H1 (cell line): ENCODE results near the gene MAPK4. TPM values are rescaled to one million over a fixed set of nuclear protein-coding genes. Genes with fewer than 3 reads are reported as not detected.

Experiments
- CTCF ChIA-PET: fragments of 300-600 bp; sonication (Branson Sonifier 250); formaldehyde crosslinking; loops from one replicate; lab custom pipeline; 2021; ENCODE audit not compliant: partially characterized antibody; lab: Charles Lee
- POLR2A ChIA-PET: fragments of 300-600 bp; sonication (Branson Sonifier 250); formaldehyde crosslinking; loops from one replicate; lab custom pipeline; 2021; ENCODE audit warnings: inconsistent platforms; ENCODE audit not compliant: partially characterized antibody; lab: Charles Lee
- DNase-seq, 2 experiments: peaks; one replicate each; pipeline versions ENCODE4 v3.0.0 to v3.0.0-alpha.2; 2010 to 2022; ENCODE audit warnings: low spot score in 2 of 2, low read depth in 1 of 2, mixed read lengths in 1 of 2
- FAIRE-seq: peaks from 2 replicates; lab custom pipeline; 2011; peaks lifted over from hg19 to GRCh38; lab: Jason Lieb, UNC
- H2AFZ ChIP-seq: 2 replicates; pipeline ENCODE4 v1.8.1; 2012; ENCODE audit warnings: low read length, inconsistent platforms
- H2AK5ac ChIP-seq: 2 replicates; pipeline ENCODE4 v1.6.1; 2013; ENCODE audit warnings: low read depth, low read length
- H2BK120ac ChIP-seq: replicated peaks from 2 replicates; pipeline ENCODE3; 2013; ENCODE audit warnings: low read depth, low read length, inconsistent platforms
- H2BK12ac ChIP-seq: 2 replicates; pipeline ENCODE4 v1.6.1; 2013; ENCODE audit warnings: low read depth, low read length
- H2BK15ac ChIP-seq: 2 replicates; pipeline ENCODE4 v1.6.1; 2013; ENCODE audit warnings: low read length
- H2BK20ac ChIP-seq: 2 replicates; pipeline ENCODE4 v1.6.1; 2013; ENCODE audit warnings: low read length
- H2BK5ac ChIP-seq: 2 replicates; pipeline ENCODE4 v1.6.1; 2013; ENCODE audit warnings: low read depth, low read length
- H3K14ac ChIP-seq: 2 replicates; pipeline ENCODE4 v1.6.1; 2013; ENCODE audit warnings: inconsistent platforms; ENCODE audit not compliant: insufficient read length
- H3K18ac ChIP-seq: 2 replicates; pipeline ENCODE4 v1.6.1; 2013; ENCODE audit warnings: low read length; ENCODE audit errors: extremely low read depth
- H3K23ac ChIP-seq: 2 replicates; pipeline ENCODE4 v1.6.1; 2013; ENCODE audit warnings: inconsistent platforms; ENCODE audit not compliant: insufficient read length
- H3K23me2 ChIP-seq: 2 replicates; pipeline ENCODE4 v1.6.1; 2013; ENCODE audit warnings: low read depth, low read length
- H3K27ac ChIP-seq: 2 replicates; pipeline ENCODE4 v1.6.1; 2011; ENCODE audit warnings: low read depth, low read length, inconsistent platforms
- H3K27me3 ChIP-seq, 4 experiments: replicated peaks in 1 of 4; 1 replicate in 1 of 4; 2 replicates in 3 of 4; pipeline versions ENCODE4 v1.6.1 to v1.8.1; 2011 to 2013; ENCODE audit warnings: low read length in 3 of 4, mild to moderate bottlenecking in 3 of 4, inconsistent platforms in 2 of 4, mixed read lengths in 2 of 4, moderate library complexity in 1 of 4; ENCODE audit not compliant: control insufficient read depth in 3 of 4, insufficient read depth in 3 of 4; ENCODE audit errors: extremely low read depth in 1 of 4
- H3K36me3 ChIP-seq, 4 experiments: 2 replicates each; pipeline versions ENCODE4 v1.6.1 to v1.8.1; 2011 to 2013; ENCODE audit warnings: mild to moderate bottlenecking in 4 of 4, low read length in 3 of 4, moderate library complexity in 2 of 4, control low read depth in 1 of 4, inconsistent platforms in 1 of 4; ENCODE audit not compliant: insufficient read depth in 4 of 4, control insufficient read depth in 2 of 4
- H3K4ac ChIP-seq: replicated peaks from 2 replicates; pipeline ENCODE3; 2013; ENCODE audit warnings: low read length, low read depth, mixed read lengths, inconsistent platforms; ENCODE audit not compliant: insufficient read length
- H3K4me1 ChIP-seq, 4 experiments: replicated peaks in 1 of 4; 1 replicate in 1 of 4; 2 replicates in 3 of 4; pipeline versions ENCODE4 v1.6.1 to v1.8.1; 2011 to 2013; ENCODE audit warnings: low read length in 3 of 4, inconsistent platforms in 2 of 4, mixed read lengths in 1 of 4; ENCODE audit not compliant: insufficient read depth in 4 of 4, control insufficient read depth in 3 of 4
- H3K4me2 ChIP-seq, 2 experiments: 2 replicates each; pipeline versions ENCODE4 v1.6.1 to v1.8.1; 2011 to 2013; ENCODE audit warnings: low read depth in 2 of 2, low read length in 2 of 2, control low read depth in 1 of 2, inconsistent platforms in 1 of 2, mild to moderate bottlenecking in 1 of 2; ENCODE audit not compliant: insufficient read depth in 1 of 2
- H3K4me3 ChIP-seq, 4 experiments: fragments of 200-600, 300-600 bp in 1 of 4; sonication (generic), shearing (Covaris generic), sonication (Bioruptor Twin) in 1 of 4; 2 replicates each; pipeline versions ENCODE4 v1.5.1 to v1.8.1; 2011 to 2016; ENCODE audit warnings: low read length in 4 of 4, low read depth in 3 of 4, control low read depth in 2 of 4, inconsistent platforms in 2 of 4, mild to moderate bottlenecking in 2 of 4, mixed read lengths in 1 of 4, moderate library complexity in 1 of 4; ENCODE audit not compliant: insufficient read depth in 2 of 4; ENCODE audit errors: extremely low read depth in 1 of 4
- H3K56ac ChIP-seq: replicated peaks from 2 replicates; pipeline ENCODE3; 2013; ENCODE audit warnings: low read depth, mild to moderate bottlenecking, mixed read lengths, low read length, inconsistent platforms; ENCODE audit not compliant: insufficient read length
- H3K79me1 ChIP-seq: 2 replicates; pipeline ENCODE4 v1.6.1; 2013; ENCODE audit warnings: low read depth, low read length, control low read depth
- H3K79me2 ChIP-seq, 2 experiments: 2 replicates each; pipeline versions ENCODE4 v1.6.1 to v1.8.1; 2012 to 2013; ENCODE audit warnings: low read length in 2 of 2, mild to moderate bottlenecking in 2 of 2, inconsistent platforms in 1 of 2; ENCODE audit not compliant: insufficient read depth in 2 of 2, control insufficient read depth in 1 of 2
- H3K9ac ChIP-seq, 4 experiments: replicated peaks in 1 of 4; 1 replicate in 1 of 4; 2 replicates in 3 of 4; pipeline versions ENCODE4 v1.6.1 to v1.8.1; 2011 to 2013; ENCODE audit warnings: low read depth in 3 of 4, low read length in 3 of 4, control low read depth in 2 of 4, mild to moderate bottlenecking in 2 of 4, moderate library complexity in 2 of 4, inconsistent platforms in 1 of 4; ENCODE audit errors: extremely low read depth in 1 of 4
- H3K9me3 ChIP-seq, 2 experiments: 2 replicates each; pipeline versions ENCODE4 v1.6.1 to v1.8.1; 2012 to 2013; ENCODE audit warnings: mild to moderate bottlenecking in 2 of 2, moderate library complexity in 2 of 2, control low read depth in 1 of 2, inconsistent platforms in 1 of 2, low read depth in 1 of 2, low read length in 1 of 2, mixed read lengths in 1 of 2; ENCODE audit not compliant: insufficient read depth in 2 of 2
- H4K20me1 ChIP-seq, 2 experiments: replicated peaks in 1 of 2; 2 replicates each; pipeline versions ENCODE3 to v1.8.1; 2011 to 2013; ENCODE audit warnings: inconsistent platforms in 2 of 2, low read length in 2 of 2, mild to moderate bottlenecking in 1 of 2; ENCODE audit not compliant: insufficient read depth in 2 of 2, control insufficient read depth in 1 of 2
- H4K5ac ChIP-seq: 2 replicates; pipeline ENCODE4 v1.6.1; 2013; ENCODE audit warnings: low read length, low read depth, mixed read lengths, inconsistent platforms; ENCODE audit not compliant: insufficient read length
- H4K8ac ChIP-seq: 2 replicates; pipeline ENCODE4 v1.8.0; 2013; ENCODE audit warnings: mild to moderate bottlenecking, moderate library complexity, low read length, inconsistent platforms; ENCODE audit not compliant: insufficient read depth; ENCODE audit errors: extremely low read depth
- H4K91ac ChIP-seq: replicated peaks from 2 replicates; pipeline ENCODE3; 2013; ENCODE audit warnings: low read length, mixed read lengths, inconsistent platforms; ENCODE audit not compliant: insufficient read length
- ATF3 ChIP-seq: IDR thresholded peaks from 2 replicates; pipeline ENCODE4 v1.6.1; 2011; ENCODE audit warnings: low read depth, mild to moderate bottlenecking, low read length; ENCODE audit not compliant: insufficient read depth
- CBX5 ChIP-seq: fragments of 300-800, 300-1000 bp; sonication (generic); IDR thresholded peaks from 2 replicates; pipeline ENCODE4 v1.7.1; 2016; ENCODE audit warnings: antibody characterized with exemption, low read length, low read depth
- CBX8 ChIP-seq: fragments of 300-800, 300-1000 bp; sonication (generic); IDR thresholded peaks from 2 replicates; pipeline ENCODE4 v1.7.1; 2016; ENCODE audit warnings: low read depth, low read length, borderline replicate concordance
- CTCF ChIP-seq, 3 experiments: IDR thresholded peaks; 1 replicate in 2 of 3; 2 replicates in 1 of 3; pipeline versions ENCODE4 v1.5.1 to v1.6.1; 2011; ENCODE audit warnings: low read length in 3 of 3, mild to moderate bottlenecking in 3 of 3, inconsistent platforms in 2 of 3, low read depth in 1 of 3, moderate library complexity in 1 of 3; ENCODE audit not compliant: insufficient read depth in 1 of 3; ENCODE audit errors: control extremely low read depth in 1 of 3
- EP300 ChIP-seq, 2 experiments: IDR thresholded peaks; 1 replicate in 1 of 2; 2 replicates in 1 of 2; pipeline ENCODE4 v1.6.1; 2011 to 2012; ENCODE audit warnings: low read depth in 2 of 2, low read length in 2 of 2, mild to moderate bottlenecking in 2 of 2, borderline replicate concordance in 1 of 2, inconsistent platforms in 1 of 2, moderate library complexity in 1 of 2
- EZH2 ChIP-seq: fragments of 200-600 bp; sonication (generic); IDR thresholded peaks from 2 replicates; pipeline ENCODE4 v1.7.1; 2012; ENCODE audit warnings: low read depth, mild to moderate bottlenecking, moderate library complexity, low read length, inconsistent platforms; ENCODE audit not compliant: severe bottlenecking
- GABPA ChIP-seq: IDR thresholded peaks from 2 replicates; pipeline ENCODE4 v1.6.1; 2011; ENCODE audit warnings: mild to moderate bottlenecking, low read length, moderate library complexity, borderline replicate concordance; ENCODE audit not compliant: insufficient read depth
- KDM1A ChIP-seq: fragments of 200-600, 300-600 bp; sonication (generic); IDR thresholded peaks from 2 replicates; pipeline ENCODE4 v1.7.1; 2016; ENCODE audit warnings: mild to moderate bottlenecking, low read length, borderline replicate concordance
- KDM5A ChIP-seq: fragments of 200-600 bp; IDR thresholded peaks from 2 replicates; pipeline ENCODE4 v1.7.1; 2012; ENCODE audit warnings: mild to moderate bottlenecking, low read length, inconsistent platforms, mixed read lengths
- TEAD4 ChIP-seq: IDR thresholded peaks from 2 replicates; pipeline ENCODE4 v1.6.1; 2012; ENCODE audit warnings: low read depth, low read length, inconsistent platforms, mixed read lengths
- ZNF274 ChIP-seq: IDR thresholded peaks from 2 replicates; pipeline ENCODE4 v1.7.0; 2012; ENCODE audit warnings: low read length, borderline replicate concordance; ENCODE audit errors: extremely low read depth
- WGBS, 2 experiments: shearing (Covaris generic) in 1 of 2; methylation state at CpG; one replicate each; pipeline versions ENCODE4 v1.1.6 to v1.1.7; 2013 to 2015; ENCODE audit warnings: low lambda C conversion rate in 2 of 2, mixed read lengths in 2 of 2, inconsistent platforms in 1 of 2, low coverage in 1 of 2, missing lambda C conversion rate in 1 of 2; ENCODE audit not compliant: insufficient replicate concordance in 2 of 2, insufficient coverage in 1 of 2, insufficient read length in 1 of 2; ENCODE audit errors: extremely low coverage in 1 of 2, missing lambda C conversion rate in 1 of 2; 5-methylcytosine and 5-hydroxymethylcytosine counted together
- polyA plus RNA-seq, 7 experiments: library from polyadenylated mRNA; depleted of rRNA in 3 of 7; stranded (reverse) in 5 of 7; unstranded in 2 of 7; fragments of >200 nt in 5 of 7; fragments of 200-250 nt in 2 of 7; gene quantifications; 1 replicate in 5 of 7; 2 replicates in 1 of 7; 4 replicates in 1 of 7; pipeline versions ENCODE4 v1.2.1 to v1.2.3, GENCODE V29; 2011 to 2013; ENCODE audit warnings: missing spikeins in 2 of 7, mixed read lengths in 2 of 7
- total RNA-seq: library from RNA; stranded (reverse); fragmentation: NEBNext Ultra II Directional; extraction: Animal tissue kit (Norgen Biotek cat#: 25700); gene quantifications from 2 replicates; pipeline ENCODE4 v1.2.1, GENCODE V29; 2021

MAPK4 gene
- total and polyA plus RNA-seq, 2 of the 8 experiments (the other 6 are each of a cell fraction or from before 2014, with no cell fraction given) = 3.2 to 3.7 TPM

- Histone ChIP-seq H4K5ac (no peak overlapping the region), H2BK12ac (no peak overlapping the region), H3K23me2 (no peaks in the 10 kb centered on the region), H3K4me3 (no peak overlapping the region), H3K23ac (no peak overlapping the region), H4K91ac (no peak overlapping the region), H3K14ac (no peak overlapping the region), H3K79me1 (no peaks in the 10 kb centered on the region), H3K27me3 (no peaks in the 10 kb centered on the region), H3K56ac (no peak overlapping the region), H2BK120ac (no peak overlapping the region)
- 90% methylated on average over 4 of the region's 4 CpGs; no CpG with 5 or more reads in 1 of the 2 experiments for WGBS, 2 experiments
- CTCF ChIA-PET = interaction anchor here (0.7 to 3.7 kb wide), 2 partner anchors 9 to 12 kb away, joined by 3 to 20 read pairs; no protein-coding TSS in a partner anchor
- FAIRE-seq (no peak), DNase-seq (no peak)
- POLR2A ChIA-PET = no interaction called here
- no peak for TF ChIP-seq EZH2
- no peak for TF ChIP-seq ATF3
- TF ChIP-seq CBX8 = no peak
- TF ChIP-seq CTCF (IDR thresholded peaks at IDR 0.05; ENCODE audit: control extremely low read depth in 1 of 3, insufficient read depth in 1 of 3, low read depth in 1 of 3, low read length in 3 of 3) = no peak
- no peak for TF ChIP-seq TEAD4
- no peak for TF ChIP-seq CBX5
- no peak for TF ChIP-seq GABPA
- no peak for TF ChIP-seq KDM1A
- TF ChIP-seq ZNF274 = no peak
- TF ChIP-seq EP300 (IDR thresholded peaks at IDR 0.05; ENCODE audit: borderline replicate concordance in 1 of 2, low read depth in 2 of 2, low read length in 2 of 2) = no peak
- no peak for TF ChIP-seq KDM5A
- TF ChIP-seq, all 59 proteins: peak for 0
- Histone ChIP-seq H3K9me3 (no peaks in the 10 kb centered on the region), H4K8ac (no peak overlapping the region), H3K79me2 (no peaks in the 10 kb centered on the region), H3K4me2 (no peak overlapping the region), H3K9ac (no peak overlapping the region), H3K4ac (no peak overlapping the region), H2AK5ac (no peak overlapping the region), H2BK15ac (no peak overlapping the region), H3K4me1 (no peaks in the 10 kb centered on the region), H2AFZ (no peak overlapping the region), H3K36me3 (no peaks in the 10 kb centered on the region), H4K20me1 (no peaks in the 10 kb centered on the region), H3K27ac (no peak overlapping the region), H2BK5ac (no peak overlapping the region), H2BK20ac (no peak overlapping the region), H3K18ac (no peak overlapping the region)
Observed at GRCh38 chr18:50720325-50720674, 160.4 kb downstream of the MAPK4 start.
